HCT116 (cell line): ENCODE results near the gene KCTD1. TPM values are rescaled to one million over a fixed set of nuclear protein-coding genes. Genes with fewer than 3 reads are reported as not detected.

Experiments used
- ATAC-seq: fragments of 200-7000 bp; cut with Tn5 transposase; 2 replicates; pipeline ENCODE4 v1.9.1; 2020; ENCODE audit warnings: mild to moderate bottlenecking, moderate library complexity
- BruUV-seq: library from RNA; stranded (reverse); fragments of 400-500 nt; replicated peaks from 2 replicates; lab custom pipeline; 2021; lab: Mats Ljungman, UMichigan
- CTCF ChIA-PET: fragments of 300-600 bp; sonication (Branson Sonifier 250); formaldehyde crosslinking; loops from one replicate; lab custom pipeline; 2021; ENCODE audit warnings: antibody characterized with exemption; lab: Charles Lee
- POLR2A ChIA-PET: fragments of 300-600, 350-600 bp; sonication (Branson Sonifier 250); formaldehyde crosslinking; loops from one replicate; lab custom pipeline; 2021; ENCODE audit warnings: antibody characterized with exemption; lab: Charles Lee
- RAD21 ChIA-PET, 2 experiments: fragments of 300-600 bp; sonication (Branson Sonifier 250); formaldehyde crosslinking; loops; one replicate each; lab custom pipeline; 2023; ENCODE audit warnings: low total read pairs in 2 of 2; ENCODE audit not compliant: uncharacterized antibody in 2 of 2, unreplicated experiment in 2 of 2, low non-redundant PET in 1 of 2; lab: Charles Lee
- DNase-seq: peaks from one replicate; pipeline ENCODE4 v3.0.0-alpha.2; 2010; ENCODE audit warnings: low read depth, low spot score
- H2AFZ ChIP-seq: fragments of 200-600 bp; shearing (Covaris generic), sonication (generic); 2 replicates; pipeline ENCODE4 v1.6.1; 2017; ENCODE audit warnings: low read depth, mixed run types, mixed read lengths, antibody characterized with exemption, low read length; ENCODE audit not compliant: poor library complexity, severe bottlenecking
- H3K27ac ChIP-seq: 2 replicates; pipeline ENCODE4 v1.5.1; 2012; ENCODE audit warnings: low read depth, low read length
- H3K27me3 ChIP-seq: fragments of 200-600 bp; sonication (generic); 2 replicates; pipeline ENCODE4 v1.6.1; 2016; ENCODE audit warnings: mixed run types, low read length, mixed read lengths; ENCODE audit not compliant: insufficient read depth
- H3K36me3 ChIP-seq, 2 experiments: fragments of 200-500 bp in 1 of 2; fragments of 200-600 bp in 1 of 2; sonication (Bioruptor generic) in 1 of 2; sonication (generic) in 1 of 2; 2 replicates each; pipeline versions ENCODE4 v1.5.1 to v1.6.1; 2014 to 2016; ENCODE audit warnings: low read length in 2 of 2, inconsistent platforms in 1 of 2, mixed read lengths in 1 of 2, mixed run types in 1 of 2; ENCODE audit not compliant: insufficient read depth in 2 of 2, control insufficient read depth in 1 of 2
- H3K4me1 ChIP-seq, 2 experiments: fragments of 200-600 bp in 1 of 2; sonication (generic) in 1 of 2; 2 replicates each; pipeline versions ENCODE4 v1.5.1 to v1.6.1; 2012 to 2017; ENCODE audit warnings: low read length in 2 of 2, inconsistent platforms in 1 of 2, mild to moderate bottlenecking in 1 of 2, mixed read lengths in 1 of 2, mixed run types in 1 of 2, moderate library complexity in 1 of 2; ENCODE audit not compliant: insufficient read depth in 2 of 2, control insufficient read depth in 1 of 2
- H3K4me2 ChIP-seq: fragments of 200-600 bp; sonication (generic); 2 replicates; pipeline ENCODE4 v1.6.1; 2017; ENCODE audit warnings: mixed run types, low read length, mixed read lengths
- H3K4me3 ChIP-seq, 2 experiments: fragments of 200-600 bp in 1 of 2; sonication (generic) in 1 of 2; replicated peaks in 1 of 2; 2 replicates each; pipeline ENCODE4 v1.5.1; 2011 to 2016; ENCODE audit warnings: low read length in 2 of 2, control low read depth in 1 of 2, low read depth in 1 of 2, mild to moderate bottlenecking in 1 of 2, mixed read lengths in 1 of 2, mixed run types in 1 of 2
- H3K79me2 ChIP-seq: fragments of 200-600 bp; sonication (generic); 2 replicates; pipeline ENCODE4 v1.6.1; 2017; ENCODE audit warnings: mild to moderate bottlenecking, mixed run types, low read length, moderate library complexity, mixed read lengths; ENCODE audit not compliant: insufficient read depth
- H3K9ac ChIP-seq: fragments of 200-600 bp; sonication (generic); 2 replicates; pipeline ENCODE4 v1.6.1; 2016; ENCODE audit warnings: low read length, mixed read lengths
- H3K9me2 ChIP-seq: fragments of 200-600 bp; sonication (generic), shearing (Covaris generic); 2 replicates; pipeline ENCODE4 v1.6.1; 2017; ENCODE audit warnings: mixed run types, mild to moderate bottlenecking, moderate library complexity; ENCODE audit not compliant: insufficient read depth
- H3K9me3 ChIP-seq, 2 experiments: fragments of 200-500 bp in 1 of 2; fragments of 200-600 bp in 1 of 2; sonication (Bioruptor generic) in 1 of 2; sonication (generic) in 1 of 2; 2 replicates each; pipeline ENCODE4 v1.6.1; 2014 to 2017; ENCODE audit warnings: low read length in 2 of 2, mixed read lengths in 2 of 2, inconsistent platforms in 1 of 2, low read depth in 1 of 2, mild to moderate bottlenecking in 1 of 2, mixed run types in 1 of 2, moderate library complexity in 1 of 2; ENCODE audit not compliant: control insufficient read depth in 1 of 2, insufficient read depth in 1 of 2
- H4K20me1 ChIP-seq: fragments of 200-600 bp; sonication (generic), shearing (Covaris generic); 2 replicates; pipeline ENCODE4 v1.6.1; 2017; ENCODE audit warnings: mixed run types, mild to moderate bottlenecking, moderate library complexity; ENCODE audit not compliant: insufficient read depth
- CBX3 ChIP-seq: IDR thresholded peaks from 2 replicates; pipeline ENCODE4 v1.6.1; 2012; ENCODE audit warnings: low read depth
- CEBPB ChIP-seq: IDR thresholded peaks from 2 replicates; pipeline ENCODE4 v1.6.1; 2012; ENCODE audit warnings: low read depth
- EGR1 ChIP-seq: IDR thresholded peaks from 2 replicates; pipeline ENCODE4 v1.6.1; 2012; ENCODE audit warnings: low read depth
- EZH2 ChIP-seq: fragments of 200-600 bp; sonication (generic); IDR thresholded peaks from 2 replicates; pipeline ENCODE4 v1.6.1; 2017; ENCODE audit warnings: antibody characterized with exemption, mixed run types
- EZH2phosphoT487 ChIP-seq: fragments of 200-600 bp; IDR thresholded peaks from 2 replicates; pipeline ENCODE4 v1.6.1; 2018; ENCODE audit warnings: antibody characterized with exemption, borderline replicate concordance
- FOSL1 ChIP-seq: IDR thresholded peaks from 2 replicates; pipeline ENCODE4 v1.6.1; 2012; ENCODE audit warnings: low read depth
- JUND ChIP-seq: IDR thresholded peaks from 2 replicates; pipeline ENCODE4 v1.6.1; 2012
- POLR2A ChIP-seq: IDR thresholded peaks from 2 replicates; pipeline ENCODE4 v1.7.0; 2011; ENCODE audit warnings: borderline replicate concordance; ENCODE audit not compliant: insufficient read depth, insufficient read length; ENCODE audit errors: extremely low read depth
- POLR2AphosphoS5 ChIP-seq: IDR thresholded peaks from 2 replicates; pipeline ENCODE4 v1.6.1; 2011; ENCODE audit warnings: mild to moderate bottlenecking, low read depth, low read length, moderate library complexity
- RAD21 ChIP-seq: IDR thresholded peaks from 2 replicates; pipeline ENCODE4 v1.6.1; 2012; ENCODE audit warnings: low read depth, mild to moderate bottlenecking
- SP1 ChIP-seq: IDR thresholded peaks from 2 replicates; pipeline ENCODE4 v1.6.1; 2012; ENCODE audit warnings: low read depth
- TCF7L2 ChIP-seq: IDR thresholded peaks from 2 replicates; pipeline ENCODE4 v1.7.0; 2011; ENCODE audit warnings: borderline replicate concordance, inconsistent platforms; ENCODE audit not compliant: insufficient read depth, insufficient read length; ENCODE audit errors: extremely low read depth
- ZNF274 ChIP-seq: fragments of 200-500 bp; sonication (Bioruptor generic); IDR thresholded peaks from 2 replicates; pipeline ENCODE4 v1.6.1; 2014; ENCODE audit warnings: mild to moderate bottlenecking, low read depth, low read length, inconsistent platforms
- intact Hi-C: fragments of 100-400 bp; cut with micrococcal nuclease; formaldehyde crosslinking; loops from 2 replicates; pipeline ENCODE4 v1.10.0; 2022
- total RNA-seq: library from RNA; stranded (reverse); gene quantifications from one replicate; pipeline ENCODE4 v1.2.1, GENCODE V29; 2021; ENCODE audit not compliant: unreplicated experiment
- TF ChIP-seq, protein P1 (sequence below): IDR thresholded peaks from 2 replicates; pipeline ENCODE4 v1.6.1; 2012
- TF ChIP-seq, protein P2 (sequence below): IDR thresholded peaks from 2 replicates; pipeline ENCODE4 v1.6.1; 2011; ENCODE audit warnings: mild to moderate bottlenecking, low read length, moderate library complexity; ENCODE audit not compliant: insufficient replicate concordance; ENCODE audit errors: extremely low read depth
- TF ChIP-seq, protein P3 (sequence below), 3 experiments: fragments of 200-600 bp in 1 of 3; sonication (generic) in 1 of 3; IDR thresholded peaks in 2 of 3; conservative IDR thresholded peaks in 1 of 3; 2 replicates each; pipeline ENCODE4 v1.5.1; 2012 to 2017; ENCODE audit warnings: low read depth in 2 of 3, low read length in 2 of 3, antibody characterized with exemption in 1 of 3, borderline replicate concordance in 1 of 3, control low read depth in 1 of 3, mild to moderate bottlenecking in 1 of 3, mixed read lengths in 1 of 3, mixed run types in 1 of 3, moderate library complexity in 1 of 3; ENCODE audit not compliant: insufficient read depth in 1 of 3
- TF ChIP-seq, protein P4 (sequence below): IDR thresholded peaks from 2 replicates; pipeline ENCODE4 v1.6.1; 2012; ENCODE audit warnings: low read depth
- TF ChIP-seq, protein P5 (sequence below): IDR thresholded peaks from 2 replicates; pipeline ENCODE4 v1.6.1; 2012

The KCTD1 gene
- total RNA-seq, 1 experiment from 2014 or later, result 16.8 TPM

DNA sequence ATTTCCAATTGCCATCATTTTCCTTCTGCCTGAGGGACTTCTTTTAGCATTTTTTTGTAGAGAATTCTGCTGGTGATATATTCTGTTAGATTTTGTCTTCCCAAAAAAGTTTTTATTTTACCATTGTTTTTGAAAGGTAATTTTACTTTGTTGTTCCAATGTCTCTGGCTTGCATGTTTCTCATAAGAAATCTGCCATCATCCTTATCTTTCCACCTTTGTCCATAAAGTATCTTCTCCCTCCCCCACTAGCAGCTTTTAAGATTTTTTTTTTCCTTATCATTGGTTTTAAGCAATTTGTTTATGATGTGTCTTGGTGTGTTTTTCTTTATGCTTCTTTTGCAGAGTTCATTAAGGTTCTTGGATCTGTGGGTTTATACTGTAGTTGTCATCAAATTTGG, 104.5 kb downstream of the KCTD1 start:
- POLR2A ChIA-PET, result no interaction called here

More for the DNA sequence above, 104.5 kb downstream of the KCTD1 start:
- H3K27me3 ChIP-seq, result no peaks in the 10 kb centered on the region
- no peaks in the 10 kb centered on the region for H3K36me3 ChIP-seq
- peaks cover 0 to 3% of the 10 kb centered on the region in 2 experiments; a peak in 1 of 4 replicates for H3K9me3 ChIP-seq
- no peaks in the 10 kb centered on the region for H3K79me2 ChIP-seq
- no peak overlapping the region for H3K4me3 ChIP-seq
- H3K4me1 ChIP-seq, result no peaks in the 10 kb centered on the region
- BruUV-seq, result no TSS peak
- ATAC-seq, result no peak
- TF ChIP-seq POLR2AphosphoS5 (no peak), ZNF274 (no peak), CEBPB (no peak), EZH2phosphoT487 (no peak), EZH2 (no peak), POLR2A (no peak), EGR1 (no peak), JUND (no peak), RAD21 (no peak), TCF7L2 (no peak), FOSL1 (no peak), SP1 (no peak), CBX3 (no peak)
- TF ChIP-seq, protein P1, sequence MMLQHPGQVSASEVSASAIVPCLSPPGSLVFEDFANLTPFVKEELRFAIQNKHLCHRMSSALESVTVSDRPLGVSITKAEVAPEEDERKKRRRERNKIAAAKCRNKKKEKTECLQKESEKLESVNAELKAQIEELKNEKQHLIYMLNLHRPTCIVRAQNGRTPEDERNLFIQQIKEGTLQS, result no peak
- TF ChIP-seq, protein P2, sequence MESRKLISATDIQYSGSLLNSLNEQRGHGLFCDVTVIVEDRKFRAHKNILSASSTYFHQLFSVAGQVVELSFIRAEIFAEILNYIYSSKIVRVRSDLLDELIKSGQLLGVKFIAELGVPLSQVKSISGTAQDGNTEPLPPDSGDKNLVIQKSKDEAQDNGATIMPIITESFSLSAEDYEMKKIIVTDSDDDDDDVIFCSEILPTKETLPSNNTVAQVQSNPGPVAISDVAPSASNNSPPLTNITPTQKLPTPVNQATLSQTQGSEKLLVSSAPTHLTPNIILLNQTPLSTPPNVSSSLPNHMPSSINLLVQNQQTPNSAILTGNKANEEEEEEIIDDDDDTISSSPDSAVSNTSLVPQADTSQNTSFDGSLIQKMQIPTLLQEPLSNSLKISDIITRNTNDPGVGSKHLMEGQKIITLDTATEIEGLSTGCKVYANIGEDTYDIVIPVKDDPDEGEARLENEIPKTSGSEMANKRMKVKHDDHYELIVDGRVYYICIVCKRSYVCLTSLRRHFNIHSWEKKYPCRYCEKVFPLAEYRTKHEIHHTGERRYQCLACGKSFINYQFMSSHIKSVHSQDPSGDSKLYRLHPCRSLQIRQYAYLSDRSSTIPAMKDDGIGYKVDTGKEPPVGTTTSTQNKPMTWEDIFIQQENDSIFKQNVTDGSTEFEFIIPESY, result no peak
- TF ChIP-seq, protein P3, sequence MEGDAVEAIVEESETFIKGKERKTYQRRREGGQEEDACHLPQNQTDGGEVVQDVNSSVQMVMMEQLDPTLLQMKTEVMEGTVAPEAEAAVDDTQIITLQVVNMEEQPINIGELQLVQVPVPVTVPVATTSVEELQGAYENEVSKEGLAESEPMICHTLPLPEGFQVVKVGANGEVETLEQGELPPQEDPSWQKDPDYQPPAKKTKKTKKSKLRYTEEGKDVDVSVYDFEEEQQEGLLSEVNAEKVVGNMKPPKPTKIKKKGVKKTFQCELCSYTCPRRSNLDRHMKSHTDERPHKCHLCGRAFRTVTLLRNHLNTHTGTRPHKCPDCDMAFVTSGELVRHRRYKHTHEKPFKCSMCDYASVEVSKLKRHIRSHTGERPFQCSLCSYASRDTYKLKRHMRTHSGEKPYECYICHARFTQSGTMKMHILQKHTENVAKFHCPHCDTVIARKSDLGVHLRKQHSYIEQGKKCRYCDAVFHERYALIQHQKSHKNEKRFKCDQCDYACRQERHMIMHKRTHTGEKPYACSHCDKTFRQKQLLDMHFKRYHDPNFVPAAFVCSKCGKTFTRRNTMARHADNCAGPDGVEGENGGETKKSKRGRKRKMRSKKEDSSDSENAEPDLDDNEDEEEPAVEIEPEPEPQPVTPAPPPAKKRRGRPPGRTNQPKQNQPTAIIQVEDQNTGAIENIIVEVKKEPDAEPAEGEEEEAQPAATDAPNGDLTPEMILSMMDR (IDR thresholded peaks at IDR 0.05 in 2 of 3, conservative IDR thresholded peaks at IDR 0.05 in 1 of 3; ENCODE audit: borderline replicate concordance in 1 of 3, insufficient read depth in 1 of 3, low read depth in 2 of 3, low read length in 2 of 3), result no peak
- TF ChIP-seq, protein P4, sequence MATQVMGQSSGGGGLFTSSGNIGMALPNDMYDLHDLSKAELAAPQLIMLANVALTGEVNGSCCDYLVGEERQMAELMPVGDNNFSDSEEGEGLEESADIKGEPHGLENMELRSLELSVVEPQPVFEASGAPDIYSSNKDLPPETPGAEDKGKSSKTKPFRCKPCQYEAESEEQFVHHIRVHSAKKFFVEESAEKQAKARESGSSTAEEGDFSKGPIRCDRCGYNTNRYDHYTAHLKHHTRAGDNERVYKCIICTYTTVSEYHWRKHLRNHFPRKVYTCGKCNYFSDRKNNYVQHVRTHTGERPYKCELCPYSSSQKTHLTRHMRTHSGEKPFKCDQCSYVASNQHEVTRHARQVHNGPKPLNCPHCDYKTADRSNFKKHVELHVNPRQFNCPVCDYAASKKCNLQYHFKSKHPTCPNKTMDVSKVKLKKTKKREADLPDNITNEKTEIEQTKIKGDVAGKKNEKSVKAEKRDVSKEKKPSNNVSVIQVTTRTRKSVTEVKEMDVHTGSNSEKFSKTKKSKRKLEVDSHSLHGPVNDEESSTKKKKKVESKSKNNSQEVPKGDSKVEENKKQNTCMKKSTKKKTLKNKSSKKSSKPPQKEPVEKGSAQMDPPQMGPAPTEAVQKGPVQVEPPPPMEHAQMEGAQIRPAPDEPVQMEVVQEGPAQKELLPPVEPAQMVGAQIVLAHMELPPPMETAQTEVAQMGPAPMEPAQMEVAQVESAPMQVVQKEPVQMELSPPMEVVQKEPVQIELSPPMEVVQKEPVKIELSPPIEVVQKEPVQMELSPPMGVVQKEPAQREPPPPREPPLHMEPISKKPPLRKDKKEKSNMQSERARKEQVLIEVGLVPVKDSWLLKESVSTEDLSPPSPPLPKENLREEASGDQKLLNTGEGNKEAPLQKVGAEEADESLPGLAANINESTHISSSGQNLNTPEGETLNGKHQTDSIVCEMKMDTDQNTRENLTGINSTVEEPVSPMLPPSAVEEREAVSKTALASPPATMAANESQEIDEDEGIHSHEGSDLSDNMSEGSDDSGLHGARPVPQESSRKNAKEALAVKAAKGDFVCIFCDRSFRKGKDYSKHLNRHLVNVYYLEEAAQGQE, result no peak
- TF ChIP-seq, protein P5, sequence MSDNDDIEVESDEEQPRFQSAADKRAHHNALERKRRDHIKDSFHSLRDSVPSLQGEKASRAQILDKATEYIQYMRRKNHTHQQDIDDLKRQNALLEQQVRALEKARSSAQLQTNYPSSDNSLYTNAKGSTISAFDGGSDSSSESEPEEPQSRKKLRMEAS, result no peak
- TF ChIP-seq, all 23 proteins: peak for 0
- H2AFZ ChIP-seq, result no peak overlapping the region
- H3K27ac ChIP-seq, result no peak overlapping the region
- H3K4me2 ChIP-seq, result no peak overlapping the region
- H4K20me1 ChIP-seq, result no peaks in the 10 kb centered on the region
- intact Hi-C loops, result no loop called here
- DNase-seq, result no peak
- H3K9ac ChIP-seq, result no peak overlapping the region
- ChIA-PET RAD21 (no interaction called here), CTCF (no interaction called here)
- H3K9me2 ChIP-seq, result no peaks in the 10 kb centered on the region
